Occipital lobe (tissue), 2 donors: ENCODE results near the gene IPO4. TPM values are rescaled to one million over a fixed set of nuclear protein-coding genes. Genes with fewer than 3 reads are reported as not detected.
A peak's percentile ranks its signal among the peaks of the same experiment; 100 is the strongest.
"Not testable (repeated sequence)": the region's sequence is repeated elsewhere in the genome, so short reads cannot be mapped to it uniquely, and the experiment has no call there.

Source experiments
- DNase-seq: peaks from one replicate; lab custom pipeline; 2025; lab: John Stamatoyannopoulos, UW
- total RNA-seq: library from RNA; depleted of rRNA; stranded (reverse); fragments of >200 nt; gene quantifications from one replicate; pipeline ENCODE4 v1.2.3, GENCODE V29; 2014

The IPO4 gene
- total RNA-seq, 1 donor from 2014 or later: 11.7 TPM

DNA sequence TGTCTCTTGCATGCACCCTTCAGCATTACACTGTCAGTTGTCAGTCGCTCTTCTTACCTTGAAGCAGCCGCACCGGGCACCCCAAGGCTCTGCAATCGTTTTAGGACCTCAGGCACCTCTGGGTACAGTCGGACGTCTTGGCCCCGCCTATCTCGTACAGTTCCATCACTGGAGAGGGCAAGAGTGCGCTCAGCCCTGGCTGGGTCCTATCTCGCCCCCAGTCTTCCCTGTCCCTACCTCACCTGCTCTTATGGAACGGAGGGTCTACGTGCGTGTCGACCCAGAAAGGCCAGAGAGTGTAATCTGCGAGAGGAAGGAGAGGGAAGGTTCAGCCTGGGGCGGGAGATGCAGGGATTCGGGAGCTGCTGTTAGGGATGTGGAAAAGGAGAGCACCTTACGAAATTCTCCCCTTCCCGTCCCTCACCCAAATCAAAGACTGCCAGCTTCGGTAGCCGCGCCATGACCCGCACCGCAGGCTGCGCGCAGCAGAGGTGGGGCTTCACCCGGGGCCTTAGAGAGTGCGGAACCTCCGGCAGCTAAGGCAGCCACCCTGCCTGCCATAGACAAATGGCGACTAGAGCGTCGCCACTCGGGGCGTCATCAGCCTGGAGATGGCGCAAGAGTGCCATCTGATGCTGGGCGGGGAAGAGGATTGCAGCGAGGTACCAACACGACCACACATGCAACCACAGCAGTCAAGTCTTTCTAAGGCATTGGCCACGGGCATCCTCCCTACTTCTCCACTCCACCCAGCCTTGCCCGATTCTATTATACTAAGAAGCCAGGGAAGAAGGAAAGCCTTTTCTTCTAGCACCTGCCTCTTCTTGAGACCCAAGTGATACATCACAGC is 27.1 kb upstream of the IPO4 start, which contains the start of gene MDP1:
Gene MDP1 (minus strand): TSS at position 572 of the 850 bp plus-strand sequence. CDS start 111 bp downstream, at position 461.
- peak; percentile 81 for DNase-seq

DNA sequence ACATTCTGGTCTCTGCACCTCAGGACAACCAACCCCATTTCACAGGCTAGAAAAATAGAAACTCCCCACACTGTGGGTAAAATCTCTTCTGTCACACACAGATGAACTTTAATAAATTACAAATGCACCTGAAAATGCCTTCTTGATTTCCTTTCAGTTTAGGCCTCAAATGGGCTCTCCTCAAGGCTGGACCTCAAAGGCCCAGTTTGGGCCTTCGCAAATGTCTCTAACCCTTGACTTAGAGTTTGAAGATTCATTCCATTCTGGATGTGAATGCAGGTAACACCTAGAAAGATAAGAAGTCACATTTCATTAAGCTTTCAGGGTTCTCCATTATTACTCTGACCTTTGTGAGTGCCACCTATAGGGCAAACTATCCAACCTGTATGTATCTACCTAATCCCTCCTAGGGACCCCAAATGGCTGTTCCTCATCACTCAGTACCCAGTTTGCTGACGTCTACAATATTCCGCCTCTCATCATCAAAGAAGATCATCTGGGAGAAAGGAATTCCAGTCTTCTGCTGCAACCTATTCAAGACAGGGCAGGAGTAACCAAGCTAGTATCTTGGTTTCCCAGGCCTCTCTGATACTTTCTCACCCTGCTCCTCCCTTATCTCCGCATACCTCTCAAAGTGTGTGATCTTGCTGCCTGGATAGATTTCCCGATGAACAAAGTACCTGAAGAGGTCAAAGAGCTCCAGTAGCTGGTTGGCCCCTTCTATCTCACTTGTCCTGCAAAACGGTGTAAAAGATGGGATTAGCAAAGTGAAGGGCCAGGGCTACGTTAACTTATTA is 25.4 kb upstream of the IPO4 start:
- no peak for DNase-seq

DNA sequence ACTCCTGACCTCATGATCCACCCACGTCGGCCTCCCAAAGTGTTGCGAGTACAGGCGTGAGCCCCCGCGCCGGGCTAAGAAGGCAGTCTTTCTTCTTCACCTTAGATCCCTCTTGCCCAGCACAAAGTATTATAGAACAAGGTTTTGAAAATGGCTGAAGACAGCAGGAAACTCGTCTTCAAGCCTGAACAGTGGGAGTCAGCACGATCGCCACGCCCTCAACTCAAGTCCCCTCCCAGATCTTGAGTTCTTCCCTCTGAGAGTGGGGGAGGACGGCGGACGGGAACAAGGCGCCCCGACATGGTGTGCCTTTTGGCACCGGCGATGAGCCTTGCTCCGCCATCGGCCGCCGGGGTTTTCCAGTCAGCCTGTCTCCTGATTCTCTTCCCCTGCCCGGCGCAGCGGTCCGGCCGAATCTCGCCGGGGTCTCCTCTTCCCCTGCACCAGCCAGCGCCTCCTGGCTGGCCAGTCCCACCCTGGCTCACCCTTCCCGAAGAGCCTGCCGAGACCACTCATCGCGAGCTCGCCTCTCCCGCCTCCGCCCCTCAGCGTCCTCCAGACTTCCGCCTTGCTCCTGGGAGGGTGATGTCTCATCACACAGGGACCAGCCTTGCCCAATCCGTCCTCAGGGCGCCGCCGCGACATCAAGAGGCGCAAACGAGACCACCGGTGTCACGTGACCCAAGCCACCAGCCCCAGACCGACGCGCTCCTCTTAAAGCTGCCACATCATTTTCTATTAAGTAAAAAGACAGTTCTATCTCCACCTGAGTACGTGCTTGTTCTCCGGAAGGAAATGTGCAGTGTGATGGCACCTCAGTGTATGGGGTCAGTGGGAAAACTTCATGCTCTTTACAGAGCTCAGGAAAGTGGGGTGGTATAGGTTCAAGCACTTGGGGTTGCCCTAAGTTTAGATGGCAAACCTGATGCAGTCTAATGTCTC is 24.6 kb upstream of the IPO4 start, which contains the start of gene CHMP4A:
Gene CHMP4A (minus strand): TSS at position 565 of the 942 bp plus-strand sequence. CDS start 49 bp downstream, at position 516.
- peak; percentile 89 for DNase-seq

DNA sequence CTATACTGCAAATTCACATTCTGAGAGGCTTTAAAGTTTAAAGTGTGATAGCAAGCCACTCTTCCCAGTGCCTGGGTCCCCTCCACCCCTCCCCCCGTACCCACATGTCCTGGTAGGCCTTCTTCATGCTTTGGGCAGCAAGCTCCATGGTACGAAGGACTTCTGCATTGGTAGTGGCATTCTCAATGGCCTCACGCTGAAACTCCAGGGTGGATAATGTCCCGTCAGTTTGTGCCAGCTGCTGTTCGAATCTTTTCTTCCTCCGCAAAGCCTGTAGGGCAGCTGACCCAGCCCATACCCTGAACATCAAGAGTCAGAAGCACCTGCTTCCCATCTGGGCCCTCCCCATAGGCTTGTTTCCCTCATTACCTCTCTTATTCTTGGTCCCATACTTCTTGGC is 22.7 kb upstream of the IPO4 start:
- no peak for DNase-seq

DNA sequence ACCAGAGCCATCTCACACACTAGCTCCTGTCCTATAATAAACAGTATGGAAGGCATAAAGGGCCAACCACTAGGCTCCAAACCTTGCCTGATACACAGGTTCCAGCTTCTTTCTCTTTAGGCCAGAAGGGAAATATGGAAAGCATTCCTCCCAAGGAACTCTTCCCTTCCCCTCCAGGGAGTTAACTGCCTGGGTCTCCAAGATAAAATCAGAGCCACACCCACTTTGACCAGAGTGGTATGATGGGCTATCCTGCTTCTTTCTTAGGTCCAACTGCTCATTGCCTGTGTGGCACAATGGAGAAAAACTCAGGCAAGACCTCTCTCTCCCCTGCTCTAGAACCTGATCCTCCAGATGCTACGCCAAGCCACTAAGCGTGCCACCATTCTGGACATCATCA is 19.0 kb upstream of the IPO4 start:
- no peak for DNase-seq

DNA sequence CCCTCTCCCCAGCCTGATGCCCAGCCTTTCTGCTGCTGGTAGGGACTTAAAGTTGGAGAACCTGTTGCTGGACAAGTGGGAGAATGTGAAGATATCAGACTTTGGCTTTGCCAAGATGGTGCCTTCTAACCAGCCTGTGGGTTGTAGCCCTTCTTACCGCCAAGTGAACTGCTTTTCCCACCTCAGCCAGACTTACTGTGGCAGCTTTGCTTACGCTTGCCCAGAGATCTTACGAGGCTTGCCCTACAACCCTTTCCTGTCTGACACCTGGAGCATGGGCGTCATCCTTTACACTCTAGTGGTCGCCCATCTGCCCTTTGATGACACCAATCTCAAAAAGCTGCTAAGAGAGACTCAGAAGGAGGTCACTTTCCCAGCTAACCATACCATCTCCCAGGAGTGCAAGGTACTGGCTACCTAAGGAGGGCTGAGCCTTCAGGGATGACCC is 18.5 kb upstream of the IPO4 start:
- DNase-seq: no peak

DNA sequence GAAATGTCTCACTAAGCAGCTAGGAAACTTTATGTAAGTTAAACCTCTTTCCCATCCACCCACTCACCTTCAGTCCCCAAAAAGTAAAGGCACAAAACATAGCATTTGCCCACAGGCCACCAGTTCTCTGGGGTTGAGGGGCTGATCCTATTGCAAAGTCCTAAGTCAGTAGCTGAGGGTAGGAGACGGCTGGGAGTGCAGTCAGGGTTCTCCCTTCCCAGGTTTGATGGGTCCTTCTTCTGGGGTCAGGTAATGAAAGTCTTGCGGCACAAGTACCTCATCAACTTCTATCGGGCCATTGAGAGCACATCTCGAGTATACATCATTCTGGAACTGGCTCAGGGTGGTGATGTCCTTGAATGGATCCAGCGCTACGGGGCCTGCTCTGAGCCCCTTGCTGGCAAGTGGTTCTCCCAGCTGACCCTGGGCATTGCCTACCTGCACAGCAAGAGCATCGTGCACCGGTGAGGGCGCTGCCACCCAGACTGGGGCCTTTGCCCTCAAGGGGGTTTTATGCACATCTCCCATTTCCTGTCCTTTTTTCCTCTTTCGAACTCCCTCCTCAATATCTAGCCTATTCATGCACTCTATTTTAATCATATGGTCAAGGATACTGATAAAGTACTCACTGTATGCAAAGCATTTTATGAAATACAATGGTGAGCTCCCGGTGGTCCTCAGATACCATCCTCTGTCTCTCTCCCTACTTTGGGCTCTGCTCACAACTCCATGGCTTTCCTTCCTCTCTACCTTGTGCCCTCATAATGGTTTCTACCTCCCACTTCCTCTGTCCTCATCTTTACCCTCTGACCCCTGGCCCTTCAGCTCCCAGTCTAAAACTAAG is 17.9 kb upstream of the IPO4 start:
- no peak for DNase-seq

DNA sequence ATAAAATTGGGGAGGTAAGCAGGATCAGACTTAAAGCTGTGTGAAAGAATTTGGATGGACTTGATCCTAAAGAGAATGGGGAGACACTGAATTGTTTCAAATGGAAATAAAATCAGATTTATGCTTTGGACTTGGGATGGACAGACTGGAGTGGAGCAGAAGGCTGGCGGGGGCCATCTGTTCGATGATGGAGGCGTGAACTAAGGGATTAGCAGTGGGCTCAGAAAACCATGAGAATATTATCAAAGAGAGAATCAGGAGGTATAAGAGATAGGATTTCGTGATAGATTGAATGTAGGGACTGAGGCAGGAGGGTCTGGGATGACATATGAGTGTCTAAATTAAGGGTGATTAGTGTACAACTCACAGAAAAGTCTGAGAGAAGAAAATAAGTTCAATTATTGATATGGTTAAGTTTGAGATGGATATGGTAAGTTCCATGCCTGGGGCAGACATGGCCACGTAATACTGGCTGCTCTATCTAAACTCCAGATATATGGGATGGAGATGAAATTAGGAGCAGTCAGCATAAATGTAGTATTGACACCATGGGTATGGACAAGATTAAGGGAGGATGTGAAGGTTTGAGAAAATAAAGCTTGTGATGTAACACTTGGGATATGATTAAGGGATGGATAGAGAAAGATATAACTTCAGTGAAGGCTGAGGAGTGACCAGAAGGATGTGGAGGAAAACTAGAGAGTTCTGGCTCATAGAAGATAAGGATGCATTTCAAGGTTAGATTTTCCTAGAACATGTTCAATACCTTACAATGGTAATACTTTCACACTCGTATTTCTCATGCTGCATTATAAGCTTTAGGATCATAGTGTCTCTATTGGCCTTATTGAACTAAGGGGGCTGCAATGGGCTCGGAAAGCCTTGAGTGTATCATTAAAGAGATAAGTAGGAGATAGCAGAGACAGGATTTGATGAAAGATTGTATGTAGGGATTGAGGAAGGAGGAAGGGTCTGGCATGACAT is 15.8 kb upstream of the IPO4 start:
- no peak for DNase-seq

DNA sequence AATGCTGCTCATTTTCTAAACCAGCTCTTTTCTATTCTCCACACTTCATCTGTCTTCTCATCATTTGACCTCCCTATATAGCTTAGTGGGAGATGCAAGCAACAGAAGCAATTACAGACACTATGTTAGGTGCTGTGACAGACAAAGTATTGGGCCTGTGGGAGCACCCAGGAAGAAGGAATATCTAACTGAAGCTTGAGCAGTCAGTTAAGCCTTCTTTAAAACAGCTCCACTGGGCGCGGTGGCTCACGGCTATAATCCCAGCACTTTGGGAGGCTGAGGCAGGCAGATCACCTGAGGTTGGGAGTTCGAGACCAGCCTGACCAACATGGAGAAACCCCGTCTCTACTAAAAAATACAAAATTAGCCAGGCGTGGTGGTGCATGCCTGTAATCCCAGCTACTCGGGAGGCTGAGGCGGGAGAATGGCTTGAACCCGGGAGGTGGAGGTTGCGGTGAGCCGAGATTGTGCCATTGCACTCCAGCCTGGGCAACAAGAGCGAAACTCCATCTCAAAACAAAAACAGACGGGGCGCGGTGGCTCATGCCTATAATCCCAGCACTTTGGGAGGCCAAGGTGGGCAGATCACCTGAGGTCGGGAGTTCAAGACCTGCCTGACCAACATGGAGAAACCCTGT is 14.8 kb upstream of the IPO4 start:
- not testable (repeated sequence) for DNase-seq

DNA sequence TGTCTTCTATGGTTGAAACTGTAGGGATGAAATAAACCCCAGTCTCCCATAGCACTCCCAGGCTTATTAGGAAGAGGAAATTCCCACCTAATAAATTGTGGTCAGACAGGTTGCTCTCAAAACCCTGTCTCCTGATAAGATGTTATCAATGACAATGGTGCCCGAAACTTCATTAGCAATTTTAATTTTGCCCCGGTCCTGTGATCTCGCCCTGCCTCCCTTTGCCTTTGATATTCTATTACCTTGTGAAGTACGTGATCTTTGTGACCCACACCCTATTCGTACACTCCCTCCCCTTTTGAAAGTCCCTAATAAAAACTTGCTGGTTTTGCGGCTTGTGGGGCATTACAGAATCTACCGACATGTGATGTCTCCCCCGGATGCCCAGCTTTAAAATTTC is 13.9 kb upstream of the IPO4 start:
- DNase-seq: not testable (repeated sequence)

DNA sequence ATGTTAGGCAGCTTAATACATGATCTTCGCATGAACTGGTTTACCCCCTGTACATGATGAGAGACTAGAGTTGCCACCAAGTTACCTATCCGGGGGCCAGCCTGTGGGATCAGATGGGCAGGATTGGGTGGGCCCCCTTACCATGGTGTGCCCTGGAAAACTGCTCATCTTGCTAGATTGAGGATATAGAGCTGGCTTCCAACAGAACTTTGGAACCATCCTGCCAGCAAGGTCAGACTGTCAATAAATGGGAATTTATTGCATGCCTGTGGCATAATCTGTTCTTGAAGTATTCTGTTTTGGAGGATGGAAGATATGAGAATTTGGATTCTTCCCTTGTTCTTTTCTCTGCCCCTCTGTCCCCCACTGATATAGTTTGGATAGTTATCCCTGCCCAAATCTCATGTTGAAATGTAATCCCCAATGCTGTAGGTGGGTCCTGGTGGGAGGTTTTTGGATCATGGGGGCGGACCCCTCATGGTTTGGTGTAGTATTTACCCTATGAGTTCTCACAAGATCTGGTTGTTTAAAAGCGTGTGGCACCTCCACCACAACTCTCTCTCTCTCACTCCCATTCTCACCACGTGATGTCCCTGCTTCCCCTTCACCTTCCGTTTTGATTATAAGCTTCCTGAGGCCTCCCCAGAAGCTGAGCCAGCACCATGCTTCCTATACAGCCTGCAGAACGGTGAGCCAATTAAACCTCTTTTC is 10.4 kb upstream of the IPO4 start:
- no peak for DNase-seq

DNA sequence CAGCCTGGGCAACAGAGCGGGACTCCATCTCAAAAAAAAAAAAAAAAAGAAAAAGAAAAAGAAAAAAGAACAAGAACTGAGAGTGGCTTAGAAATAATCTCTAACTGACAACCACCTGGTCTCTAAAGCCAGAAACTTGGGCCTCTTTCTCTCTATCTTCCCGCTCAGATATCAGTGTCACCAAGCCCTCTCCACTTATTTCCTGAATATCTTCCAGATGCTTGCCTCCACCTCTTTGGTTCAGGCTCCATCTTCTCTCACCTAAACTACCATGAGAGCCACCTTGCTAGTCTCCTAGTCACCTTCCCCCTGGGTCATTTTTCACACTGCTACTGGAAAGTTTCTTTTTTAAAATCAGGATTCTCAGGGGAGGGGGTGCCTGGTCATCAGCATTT is 8.4 kb upstream of the IPO4 start:
- no peak for DNase-seq

DNA sequence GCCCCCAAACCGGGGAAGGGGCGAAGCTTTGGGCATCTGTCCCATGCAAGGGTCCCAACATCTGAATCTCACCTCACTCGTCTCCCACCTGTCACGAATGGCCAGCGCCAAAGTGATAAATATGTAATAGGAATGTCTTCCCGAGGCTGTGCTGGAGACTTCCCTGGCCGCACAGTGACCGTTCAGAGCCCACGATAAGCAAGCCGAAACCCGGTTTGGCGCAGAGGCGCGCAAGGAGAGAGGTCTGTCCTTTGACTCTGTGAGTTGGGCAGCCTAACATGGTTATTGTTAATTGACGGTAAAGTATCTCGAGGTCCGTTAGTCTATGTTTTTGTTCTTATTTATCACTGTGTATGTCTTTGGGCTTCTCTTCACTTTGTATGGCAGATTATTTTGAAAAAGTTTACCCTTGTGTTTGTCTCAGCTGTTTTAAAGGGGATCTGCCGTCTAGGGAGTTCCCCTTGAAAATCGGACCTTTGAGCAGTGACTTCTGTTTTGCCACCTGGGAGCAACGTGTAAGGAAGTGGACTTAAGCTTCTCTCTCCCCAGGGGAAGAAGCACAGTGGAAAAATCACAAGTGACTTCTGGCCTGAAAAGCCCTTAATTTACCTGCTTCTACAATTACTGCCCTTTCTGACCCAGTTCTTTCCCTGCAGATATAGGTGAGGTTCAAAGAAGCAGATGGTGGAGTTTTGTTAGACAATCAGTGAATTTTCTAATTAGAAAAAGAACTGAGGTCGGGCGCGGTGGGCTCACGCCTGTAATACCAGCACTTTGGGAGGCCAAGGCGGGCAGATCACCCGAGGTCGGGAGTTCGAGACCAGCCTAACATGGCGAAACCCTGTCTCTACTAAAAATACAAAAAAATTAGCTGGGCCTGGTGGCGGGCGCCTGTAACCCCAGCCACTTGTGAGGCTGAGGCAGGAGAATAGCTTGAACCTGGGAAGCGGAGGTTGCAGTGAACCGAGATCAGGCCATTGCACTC is 7.7 kb upstream of the IPO4 start:
- no peak for DNase-seq

DNA sequence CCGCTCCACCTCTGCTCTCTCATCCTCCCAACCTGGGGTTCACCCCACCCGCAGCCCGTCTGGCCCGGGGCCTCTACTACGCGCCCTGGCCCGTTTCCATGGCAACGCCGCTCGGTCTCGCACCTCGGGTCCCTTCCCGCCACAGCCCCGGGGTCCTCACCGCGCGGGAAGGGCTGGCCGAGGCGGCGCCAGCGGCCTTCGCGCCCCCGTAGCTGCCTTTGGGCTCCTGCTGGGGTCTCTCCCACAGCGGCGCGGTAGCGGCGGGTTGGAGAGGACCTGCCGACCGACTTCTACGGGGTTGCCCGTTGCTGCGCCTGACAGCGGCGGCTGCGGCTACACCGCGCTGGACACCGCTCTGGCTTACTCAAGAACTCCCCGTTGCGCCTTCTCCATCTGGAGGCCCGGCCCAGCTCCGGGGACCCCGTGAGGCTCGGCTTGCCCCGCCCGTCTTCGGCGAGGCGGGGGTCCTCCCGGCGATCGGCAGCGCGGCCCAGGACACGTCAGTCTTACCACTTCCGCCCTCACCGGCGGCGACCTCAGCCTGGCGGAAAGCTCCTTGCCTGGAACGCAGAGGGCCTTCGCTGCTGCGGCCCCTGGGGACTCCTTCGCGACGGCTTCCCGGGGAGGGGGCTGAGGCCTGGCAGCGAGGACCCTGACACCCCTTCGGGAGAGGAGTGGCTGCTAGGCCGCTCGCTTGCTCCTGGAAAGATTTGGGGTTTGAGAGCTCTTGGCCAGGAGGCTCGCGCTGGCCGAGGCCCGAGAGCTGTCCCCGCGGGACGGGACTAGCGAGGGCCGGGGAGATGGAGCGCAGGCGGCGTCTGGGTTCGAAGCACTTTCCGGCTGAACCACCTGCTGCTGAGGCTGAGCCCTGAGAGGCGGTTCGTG is 6.8 kb upstream of the IPO4 start, which contains the start of gene TM9SF1:
Gene TM9SF1 (minus strand): TSS at position 256 of the 885 bp plus-strand sequence. CDS start 422 bp downstream, outside the sequence.
- DNase-seq: peak; percentile 76

DNA sequence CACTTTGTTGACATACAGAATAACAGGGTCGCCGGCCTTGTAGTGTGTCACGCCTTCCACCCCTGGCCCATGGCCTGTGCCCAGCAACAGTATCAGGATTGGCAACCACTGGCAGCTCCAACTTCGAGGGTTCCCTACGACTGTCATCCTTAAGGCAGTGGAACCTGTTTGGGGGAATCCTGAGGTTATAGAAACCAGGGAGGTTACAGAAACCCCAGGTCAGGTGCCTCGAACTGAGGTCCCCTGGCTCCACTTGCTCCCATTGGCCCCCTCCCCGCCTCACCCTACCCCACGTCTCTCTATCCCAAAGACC is 6.2 kb upstream of the IPO4 start:
- DNase-seq: no peak
